CD4-positive, alpha-beta T cell treated with Interleukin-17A for 1 hour (primary cell): Measurements from ENCODE around the gene PLEKHB1.

ENCODE experiments used
- DNase-seq: peaks from one replicate; pipeline ENCODE4 v3.0.0-alpha.2; 2020

The PLEKHB1 gene

GRCh38 chr11:73693899-73694525 is 47.6 kb downstream of the PLEKHB1 start:
- no peak for DNase-seq

- no peak for DNase-seq
Observed at GRCh38 chr11:73705053-73705452, 58.7 kb downstream of the PLEKHB1 start.

GRCh38 chr11:73710964-73711363 is 64.6 kb downstream of the PLEKHB1 start:
- no peak for DNase-seq
